ENCODE measurements around the gene PAQR7.
"Not testable (repeated sequence)": the region's sequence is repeated elsewhere in the genome, so short reads cannot be mapped to it uniquely, and the experiment has no call there.

Gene PAQR7

DNA sequence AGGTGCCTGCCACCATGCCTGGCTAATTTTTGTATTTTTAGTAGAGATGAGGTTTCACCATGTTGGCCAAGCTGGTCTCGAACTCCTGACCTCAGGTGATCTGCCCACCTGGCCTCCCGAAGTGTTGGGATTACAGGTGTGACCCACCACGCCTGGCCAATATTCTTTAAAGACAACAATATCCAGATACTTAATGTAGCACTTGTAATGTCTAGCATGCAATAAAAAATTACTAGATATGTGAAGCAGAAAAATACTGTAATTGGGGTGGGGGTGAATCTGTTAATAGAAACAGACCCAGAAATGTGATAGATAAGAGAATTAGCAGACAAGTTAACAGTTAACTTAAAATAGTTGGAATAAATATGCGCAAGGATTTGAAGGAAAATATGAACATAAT lies 35.7 kb downstream of the PAQR7 start:
- not testable (repeated sequence) for DNase-seq

DNA sequence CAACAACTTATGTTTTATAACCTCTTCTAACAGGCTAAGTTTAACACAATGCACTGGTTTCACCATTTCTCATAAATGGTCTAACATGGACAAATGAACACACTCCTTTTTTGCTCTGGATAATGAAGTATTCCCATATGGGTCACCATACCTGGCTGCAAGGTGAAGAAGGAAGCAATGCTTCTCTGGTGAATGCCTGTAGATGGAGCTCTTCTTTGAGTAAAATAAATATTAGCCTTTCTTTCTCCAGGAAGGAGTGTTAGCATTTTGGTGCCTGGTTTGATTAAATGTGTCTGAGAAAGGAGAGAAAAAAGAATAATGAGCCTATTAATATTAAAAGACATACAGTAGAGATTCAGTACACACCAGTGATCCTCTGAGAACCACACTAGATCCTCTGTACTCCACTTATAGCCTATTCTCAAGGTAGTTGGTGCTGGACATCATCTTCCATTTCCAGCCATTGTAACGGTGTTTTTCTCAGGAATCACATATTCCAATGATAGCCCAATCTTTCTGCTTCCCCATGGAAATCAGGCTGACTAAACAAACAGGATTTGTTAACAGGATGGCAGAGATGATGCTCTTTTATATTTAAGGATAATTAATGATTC lies 38.1 kb downstream of the PAQR7 start:
- no peak for DNase-seq

DNA sequence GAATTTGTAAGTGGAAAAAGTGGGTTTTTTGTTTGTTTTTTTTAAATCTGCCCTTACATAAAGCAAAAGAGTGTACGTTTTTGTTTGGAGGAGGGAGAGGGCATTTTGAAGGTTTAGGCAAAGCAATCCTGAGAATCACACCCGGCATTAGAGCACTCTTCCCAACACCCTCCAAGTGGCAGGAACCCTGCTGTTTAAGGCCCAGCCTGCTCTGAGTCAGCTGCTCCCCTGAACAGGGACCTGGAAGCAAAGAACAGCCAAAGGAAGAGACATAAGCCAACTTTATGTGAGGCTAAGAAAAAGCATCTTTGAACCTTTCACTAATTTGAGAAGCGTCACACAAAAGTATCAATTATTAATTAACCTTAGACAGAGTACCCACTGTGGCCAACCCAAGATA lies 38.8 kb downstream of the PAQR7 start:
- no peak for DNase-seq

DNA sequence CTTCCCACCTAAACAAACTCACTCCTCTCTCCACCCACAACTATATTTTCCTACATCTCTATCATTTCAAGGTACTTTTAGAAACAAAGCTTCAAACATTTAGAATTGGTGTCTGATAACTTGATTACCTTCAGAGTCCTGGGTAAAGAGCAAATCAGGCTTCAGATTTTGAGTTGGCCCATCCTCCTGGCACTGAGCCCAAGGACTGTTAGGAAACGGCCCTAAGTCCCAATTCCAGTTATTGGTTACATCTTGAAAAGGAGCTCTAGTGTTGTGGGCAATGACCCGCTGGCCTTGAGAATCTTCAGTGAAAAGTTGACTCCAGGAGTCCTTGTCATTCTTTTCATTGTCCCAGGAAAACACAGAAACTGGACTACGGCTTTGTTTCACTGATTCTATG lies 40.6 kb downstream of the PAQR7 start:
- no peak for DNase-seq

DNA sequence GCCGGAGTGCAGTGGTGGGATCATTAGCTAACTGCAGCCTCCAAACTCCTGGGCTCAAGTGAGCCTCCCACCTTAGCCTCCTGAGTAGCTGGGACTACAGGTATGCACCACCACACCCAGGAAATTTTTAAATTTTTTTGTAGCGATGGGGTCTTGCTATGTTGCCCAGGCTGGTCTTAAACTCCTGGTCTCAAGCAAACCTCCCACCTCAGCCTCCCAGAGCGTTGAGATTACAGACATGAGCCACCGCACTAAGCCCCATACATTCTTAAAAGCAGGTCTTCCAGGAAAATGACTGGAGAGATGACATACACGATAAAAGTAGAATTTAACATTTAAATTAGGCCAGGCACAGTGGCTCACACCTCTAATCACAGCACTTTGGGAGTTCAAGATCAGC lies 42.4 kb downstream of the PAQR7 start:
- DNase-seq: no peak

DNA sequence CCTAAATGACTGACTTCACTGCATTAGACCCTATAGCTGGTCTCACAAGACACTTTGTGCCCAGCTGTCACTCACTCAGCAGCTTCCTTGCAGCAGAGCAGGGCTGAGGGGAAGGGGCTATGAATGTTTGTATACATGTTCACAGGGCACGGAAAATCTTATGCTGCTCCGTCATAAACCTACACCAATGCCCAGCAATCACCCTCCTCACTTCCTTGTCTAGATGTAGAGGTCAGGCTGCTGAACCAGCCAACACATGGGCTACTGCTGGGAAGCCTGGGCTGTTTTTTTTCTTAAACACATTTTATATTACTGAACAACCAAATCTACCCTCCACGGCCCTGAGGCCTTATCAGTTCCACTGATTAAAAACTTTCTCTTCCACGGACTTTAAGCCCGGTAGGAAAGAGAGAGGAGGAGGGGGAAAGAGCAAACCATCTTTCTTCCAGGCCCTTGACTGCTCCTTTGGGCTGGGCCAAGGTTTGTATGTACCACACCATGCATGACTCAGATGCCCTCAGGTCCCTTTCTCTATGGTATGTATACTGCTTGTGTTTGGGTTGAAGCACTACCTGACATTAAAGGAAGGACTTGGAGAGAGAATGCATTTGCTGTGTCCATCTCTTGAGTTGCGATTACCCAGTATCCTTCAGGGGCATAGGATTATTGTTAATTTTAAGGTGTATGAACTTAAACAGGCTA lies 43.0 kb downstream of the PAQR7 start:
- no peak for DNase-seq

DNA sequence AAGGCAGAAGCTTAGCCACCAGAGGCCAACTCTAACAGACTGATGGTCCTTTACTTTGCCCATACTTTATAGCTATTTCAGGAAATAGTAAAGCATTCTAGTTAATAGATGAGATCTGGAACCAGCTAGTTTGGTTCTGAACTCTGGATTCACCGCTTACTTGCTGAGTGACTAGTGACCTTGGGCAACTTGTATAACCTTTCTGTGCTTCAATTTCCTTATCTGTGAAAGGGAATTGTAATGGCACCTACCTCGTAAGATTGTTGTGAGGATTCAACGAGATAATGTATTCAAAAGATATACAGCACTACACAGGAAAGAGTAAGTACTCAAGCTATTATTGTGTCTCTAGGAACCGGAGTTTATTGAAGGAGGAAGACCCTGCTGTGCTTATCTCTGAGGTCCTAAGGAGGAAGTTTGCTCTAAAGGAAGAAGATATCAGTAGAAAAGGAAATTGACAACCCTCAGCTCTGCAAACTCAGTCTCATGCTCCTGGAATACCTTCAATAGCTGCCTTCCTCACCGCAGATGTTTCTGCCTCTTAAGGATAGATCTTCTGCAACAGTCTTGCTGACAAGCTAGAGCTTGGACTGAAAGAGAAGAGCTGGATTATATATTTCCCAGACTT lies 43.8 kb downstream of the PAQR7 start:
- DNase-seq: peak; percentile 67

DNA sequence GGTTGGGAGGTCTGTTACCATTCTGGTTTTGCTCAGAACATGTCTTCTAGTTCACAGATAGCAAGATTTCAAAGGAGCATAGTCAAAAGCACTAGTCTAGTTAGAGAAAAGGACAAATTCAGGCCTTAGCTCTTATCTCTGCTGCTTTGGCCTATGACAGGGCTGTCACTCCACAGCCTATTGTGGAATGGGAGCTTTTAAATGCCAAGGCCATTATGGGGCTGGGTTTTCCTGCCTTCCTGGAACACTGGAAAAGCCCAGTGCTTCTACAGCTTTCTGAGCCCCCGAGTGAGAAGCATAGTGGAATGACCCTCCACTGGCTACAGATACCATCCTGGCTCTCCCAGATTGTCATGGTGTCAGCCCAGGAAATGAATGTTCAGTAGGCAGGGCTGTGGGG lies 46.5 kb downstream of the PAQR7 start:
- DNase-seq: no peak

DNA sequence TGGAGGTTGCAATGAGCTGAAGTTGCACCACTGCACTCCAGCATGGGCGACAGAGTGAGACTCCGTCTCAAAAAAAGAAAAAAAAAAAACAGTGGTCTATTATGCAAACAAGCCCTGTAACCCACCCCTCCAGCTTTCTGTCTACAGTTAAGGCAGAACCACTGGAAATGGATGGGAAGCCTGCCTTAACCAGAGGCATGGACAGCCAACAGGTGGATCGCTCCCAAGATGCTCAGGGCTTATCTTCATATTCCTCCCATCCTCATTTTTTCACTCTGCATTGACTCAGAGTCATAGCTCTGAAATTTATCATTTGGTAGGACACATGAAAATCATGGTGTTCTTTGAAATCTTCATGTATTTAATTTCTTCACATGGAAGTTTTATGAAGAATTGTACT lies 47.0 kb downstream of the PAQR7 start:
- DNase-seq: no peak

DNA sequence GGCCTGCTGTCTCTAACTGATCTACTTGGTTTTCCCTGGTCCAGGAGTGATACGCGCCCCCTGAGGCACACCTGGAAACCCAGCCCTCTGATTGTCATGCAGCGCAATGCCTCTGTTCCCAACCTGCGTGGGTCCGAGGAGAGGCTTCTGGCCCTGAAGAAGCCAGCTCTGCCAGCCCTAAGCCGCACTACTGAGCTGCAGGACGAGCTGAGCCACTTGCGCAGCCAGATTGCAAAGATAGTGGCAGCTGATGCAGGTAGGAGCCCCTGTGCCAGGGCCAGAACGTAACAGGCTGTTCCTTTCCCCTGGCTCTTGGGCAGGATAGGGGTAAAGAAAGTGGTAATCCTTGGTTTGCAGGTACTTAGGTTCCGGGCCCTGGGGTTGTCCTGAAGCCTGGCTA lies 48.9 kb downstream of the PAQR7 start:
- DNase-seq: no peak

DNA sequence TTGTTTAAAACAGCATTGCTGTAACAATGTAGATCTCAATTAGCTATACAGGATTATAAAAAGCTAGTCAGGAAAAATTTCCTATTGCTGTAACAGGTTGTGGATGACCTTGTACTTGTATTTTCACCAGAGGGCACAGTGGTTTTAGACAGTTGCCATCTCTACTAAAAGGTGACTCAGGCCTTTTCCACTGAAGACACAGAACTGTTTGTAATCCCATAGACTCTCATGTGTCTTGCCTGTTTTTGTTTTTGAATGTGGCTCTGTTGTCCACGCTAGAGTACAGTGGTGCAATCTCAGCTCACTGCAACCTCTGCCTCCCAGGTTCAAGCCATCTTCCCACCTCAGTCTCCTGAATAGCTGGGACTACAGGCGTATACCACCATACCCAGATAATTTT lies 49.9 kb downstream of the PAQR7 start:
- DNase-seq: peak; percentile 35

DNA sequence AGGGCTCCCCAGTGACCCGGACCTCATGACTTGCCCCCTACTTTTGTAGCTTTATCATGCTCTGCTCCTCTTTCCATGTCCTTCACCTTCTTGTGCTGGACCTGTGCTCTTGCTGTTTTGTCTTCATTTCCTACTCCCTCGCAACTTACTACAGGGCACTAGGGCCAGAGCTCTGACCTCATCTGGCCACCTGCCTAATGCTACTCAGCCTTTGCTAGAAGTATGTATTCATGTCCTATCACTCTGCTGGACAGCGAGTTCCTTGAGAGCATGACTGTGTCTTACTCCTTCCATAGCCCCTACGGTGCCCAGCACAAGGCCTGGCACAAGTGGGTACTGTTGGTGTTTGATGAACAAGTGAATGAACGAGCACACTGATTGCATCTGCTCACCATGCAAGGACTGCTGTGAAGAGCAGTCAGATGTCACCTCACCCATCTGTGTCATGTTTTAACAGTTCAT lies 53.8 kb downstream of the PAQR7 start:
- DNase-seq: no peak

DNA sequence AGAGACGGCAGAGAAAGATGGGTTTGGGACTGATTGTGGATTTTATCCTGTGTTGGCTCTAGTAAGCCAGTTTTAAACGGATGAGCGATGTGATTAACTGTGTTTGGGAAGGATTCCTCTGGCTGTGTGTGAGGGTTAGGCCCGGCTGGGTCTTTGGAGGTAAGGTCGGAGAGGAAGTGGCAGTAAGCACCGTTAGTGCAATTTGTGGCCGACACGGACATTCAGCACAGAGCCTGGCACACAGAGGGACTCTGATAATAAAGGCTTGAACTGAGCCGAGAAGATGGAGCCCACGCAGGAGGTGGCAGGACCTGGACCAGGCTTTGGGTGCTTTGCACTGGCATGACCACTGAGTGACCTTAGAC lies 54.4 kb downstream of the PAQR7 start:
- DNase-seq: peak; percentile 55

DNA sequence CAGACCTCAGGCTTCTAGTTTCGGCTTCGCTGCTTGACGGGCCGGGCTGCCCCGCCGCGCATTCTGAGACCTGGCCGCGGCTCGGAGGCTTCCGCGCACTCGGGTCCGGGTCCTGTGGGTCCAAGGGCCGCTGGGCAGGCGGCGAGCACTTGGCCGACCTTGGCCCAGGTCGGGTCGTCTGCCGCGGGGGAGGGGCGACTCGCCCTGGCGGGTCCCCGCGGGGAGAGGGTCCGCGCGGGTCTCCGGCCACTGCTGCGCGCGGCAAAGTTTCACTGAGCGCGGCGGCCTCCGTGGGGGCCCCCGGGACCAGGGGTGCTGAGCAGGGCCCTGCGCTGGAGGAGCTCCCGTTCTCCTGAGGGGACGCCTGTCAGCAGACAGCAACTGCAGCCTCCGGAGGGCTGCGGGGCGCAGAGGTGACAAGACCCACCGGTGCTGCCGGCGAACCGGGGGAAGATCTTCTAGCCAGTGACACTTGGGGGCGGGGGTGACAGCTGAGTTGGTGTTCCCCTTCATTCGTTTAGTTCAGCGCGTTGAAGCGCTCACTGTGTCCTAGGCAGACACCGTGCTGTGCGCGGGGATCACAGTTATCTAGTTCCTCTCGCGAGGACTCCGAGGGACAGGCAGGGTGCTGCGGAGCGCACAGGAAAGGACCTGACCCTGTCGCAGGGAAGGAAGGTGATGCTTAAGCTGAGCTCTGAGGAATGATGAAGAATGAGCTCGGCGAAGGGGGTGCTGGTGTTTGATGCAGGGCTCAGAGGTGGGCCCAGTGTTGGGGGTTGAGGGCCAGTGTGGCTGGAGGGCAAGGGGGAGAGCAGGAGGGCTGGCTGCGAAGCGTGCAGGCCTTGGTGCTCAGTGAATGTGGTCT lies 55.0 kb downstream of the PAQR7 start:
- peak; percentile 74 for DNase-seq

DNA sequence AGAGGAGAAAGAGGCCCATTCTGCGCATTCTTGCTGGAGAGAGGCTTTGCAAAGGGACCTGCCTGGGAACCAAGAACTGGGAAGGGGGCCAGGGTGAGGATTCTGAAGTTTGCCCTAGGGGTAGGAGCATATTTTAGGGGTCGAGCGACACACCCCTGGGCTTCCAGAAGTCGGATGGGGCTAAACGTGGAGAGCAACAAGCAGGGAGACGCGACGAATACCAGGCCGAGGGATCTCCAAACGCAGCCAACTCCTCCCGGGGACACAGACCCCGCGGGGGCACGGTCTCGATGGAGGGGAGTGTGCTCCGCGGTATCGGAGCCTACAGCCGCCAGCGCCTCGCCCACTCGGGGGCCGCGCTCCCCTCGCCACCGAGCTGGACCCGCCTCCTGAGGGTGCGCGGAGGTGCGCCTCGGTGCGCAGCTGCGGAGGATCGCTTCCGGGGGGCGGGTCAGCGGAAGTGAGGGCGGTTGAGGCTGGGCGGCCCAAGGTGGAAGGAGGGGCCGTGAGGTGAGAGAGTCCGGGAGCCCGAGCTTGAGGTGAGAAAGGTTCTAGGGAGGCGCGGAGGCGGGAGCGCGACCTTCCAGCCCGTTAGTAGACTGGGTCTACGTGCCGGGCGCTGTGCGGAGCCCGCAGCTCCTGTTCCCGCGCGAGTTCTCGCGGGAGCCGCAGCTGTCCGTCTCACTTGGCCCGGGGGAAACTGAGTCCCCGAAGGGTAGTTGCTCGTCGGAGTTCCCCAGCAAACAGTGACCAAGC lies 55.8 kb downstream of the PAQR7 start, which contains the start of gene MTFR1L:
TSS of gene MTFR1L (plus strand) at position 464 of the 756 bp plus-strand sequence. CDS start 3,151 bp downstream, outside the sequence.
- peak; percentile 87 for DNase-seq

DNA sequence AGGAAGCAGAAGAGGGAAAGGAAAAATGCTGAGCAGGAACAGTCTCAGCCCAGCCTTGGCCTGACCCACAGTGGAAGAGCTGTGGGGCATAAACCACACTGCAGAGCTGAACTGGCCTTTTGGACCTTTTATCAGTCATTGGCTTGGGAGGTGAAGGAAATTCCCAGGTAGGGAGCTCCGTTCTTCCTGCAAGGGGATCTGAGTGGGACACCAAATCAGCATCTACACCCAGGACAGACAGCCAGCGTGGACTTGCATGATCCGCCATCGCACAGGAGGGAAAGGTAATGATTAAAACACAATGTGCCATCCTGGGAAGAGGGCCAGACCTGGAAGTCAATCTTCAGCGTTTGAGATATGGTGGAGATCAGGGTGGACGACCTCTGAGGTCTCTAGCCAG lies 56.9 kb downstream of the PAQR7 start:
- DNase-seq: no peak

DNA sequence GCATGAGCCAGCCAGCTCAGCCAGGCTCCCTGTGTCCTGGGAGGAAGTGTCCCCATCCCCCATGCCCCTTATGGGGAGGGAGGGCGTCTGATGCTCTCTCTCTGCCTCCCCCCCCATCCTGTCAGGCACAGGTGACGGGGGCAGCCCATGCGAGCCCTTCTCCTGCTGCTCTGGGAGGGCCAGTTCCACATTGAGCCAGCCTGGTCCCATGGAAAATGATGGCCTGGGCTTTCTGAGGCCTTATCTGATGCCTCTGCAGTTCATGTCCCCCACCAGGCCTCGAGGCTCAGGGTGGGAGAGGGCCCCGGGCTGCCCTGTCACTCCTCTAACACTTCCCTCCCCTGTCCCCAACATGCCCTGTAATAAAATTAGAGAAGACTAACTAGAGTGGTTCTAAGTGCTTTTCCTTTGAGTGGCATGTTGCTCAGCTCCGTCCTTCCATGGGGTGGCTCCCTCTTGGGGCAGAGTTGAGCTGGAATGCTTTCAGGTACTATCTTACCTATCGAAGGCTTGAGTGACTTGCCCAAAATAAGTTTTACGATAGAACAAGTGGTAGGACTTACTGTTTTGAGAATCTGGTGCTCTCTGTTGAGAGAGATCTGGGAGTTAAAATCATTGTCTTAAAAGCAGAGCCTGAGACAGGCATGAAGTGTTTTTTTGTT lies 57.5 kb downstream of the PAQR7 start:
- peak; percentile 27 for DNase-seq

DNA sequence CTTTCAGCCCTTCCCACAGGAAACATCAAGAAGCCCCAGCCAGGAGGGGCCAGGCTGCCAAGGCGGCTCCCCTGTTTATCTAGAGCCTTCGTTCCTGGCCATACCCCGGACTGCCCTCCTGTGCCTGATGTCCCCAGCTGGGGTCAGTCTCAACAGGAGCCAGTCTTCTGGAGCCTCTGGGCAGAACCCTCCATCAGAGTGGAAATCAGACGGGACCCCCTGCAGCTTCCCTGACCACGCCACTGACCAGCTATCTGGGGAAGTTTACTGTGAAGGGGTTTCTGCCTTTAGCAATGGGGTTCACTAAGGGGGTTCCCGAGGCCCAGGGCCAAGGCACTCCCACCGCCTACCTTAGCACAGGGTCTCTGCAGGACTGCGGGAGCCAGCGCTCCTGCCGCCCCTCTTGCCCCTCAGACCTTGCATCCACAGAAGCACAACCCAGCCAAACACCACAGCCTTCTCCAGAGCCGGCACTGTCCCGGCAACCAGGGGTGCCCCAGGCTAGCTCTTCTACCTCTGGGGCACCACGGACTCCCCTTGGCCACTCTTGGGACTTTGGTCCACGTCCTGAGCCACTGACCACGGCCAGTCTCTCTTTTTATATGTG lies 59.3 kb downstream of the PAQR7 start:
- DNase-seq: no peak

DNA sequence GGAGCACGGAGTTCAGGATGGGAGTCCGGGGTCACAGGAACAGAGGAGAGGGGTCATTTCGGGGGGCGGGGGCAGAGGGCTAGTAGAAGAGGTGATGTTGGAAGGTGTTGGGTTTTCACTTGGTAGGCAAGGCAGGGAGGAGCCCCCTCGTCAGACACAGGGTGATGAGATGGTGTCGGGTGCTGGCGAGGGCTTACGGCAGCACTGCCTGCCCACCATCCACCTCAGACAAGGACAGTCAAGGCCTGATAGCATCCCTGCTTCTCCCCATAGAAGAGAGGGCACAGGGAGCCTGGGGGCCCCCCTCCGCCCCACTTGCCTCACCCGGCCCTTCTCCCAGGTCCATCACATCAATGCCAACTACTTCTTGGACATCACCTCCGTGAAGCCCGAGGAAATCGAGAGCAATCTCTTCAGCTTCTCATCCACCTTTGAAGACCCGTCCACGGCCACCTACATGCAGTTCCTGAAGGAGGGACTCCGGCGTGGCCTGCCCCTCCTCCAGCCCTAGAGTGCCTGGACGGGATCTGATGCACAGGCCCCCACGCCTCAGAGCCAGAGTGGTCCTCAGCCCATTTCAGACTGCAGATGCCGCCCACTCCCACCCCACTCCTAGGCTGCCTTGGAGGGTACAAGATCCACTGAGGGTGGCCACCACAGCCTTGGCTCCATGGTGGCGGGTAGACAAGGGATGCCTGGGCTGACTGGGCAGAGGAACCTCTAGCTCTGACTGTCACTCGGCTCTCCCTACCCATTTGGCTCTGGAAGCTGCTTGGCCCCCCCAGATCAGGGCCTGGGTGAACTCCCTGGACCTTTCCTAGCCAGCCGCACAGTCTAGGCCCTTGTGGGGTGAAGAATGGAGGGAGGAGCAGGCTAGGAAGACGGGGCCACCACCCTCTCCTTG lies 60.0 kb downstream of the PAQR7 start:
- no peak for DNase-seq

DNA sequence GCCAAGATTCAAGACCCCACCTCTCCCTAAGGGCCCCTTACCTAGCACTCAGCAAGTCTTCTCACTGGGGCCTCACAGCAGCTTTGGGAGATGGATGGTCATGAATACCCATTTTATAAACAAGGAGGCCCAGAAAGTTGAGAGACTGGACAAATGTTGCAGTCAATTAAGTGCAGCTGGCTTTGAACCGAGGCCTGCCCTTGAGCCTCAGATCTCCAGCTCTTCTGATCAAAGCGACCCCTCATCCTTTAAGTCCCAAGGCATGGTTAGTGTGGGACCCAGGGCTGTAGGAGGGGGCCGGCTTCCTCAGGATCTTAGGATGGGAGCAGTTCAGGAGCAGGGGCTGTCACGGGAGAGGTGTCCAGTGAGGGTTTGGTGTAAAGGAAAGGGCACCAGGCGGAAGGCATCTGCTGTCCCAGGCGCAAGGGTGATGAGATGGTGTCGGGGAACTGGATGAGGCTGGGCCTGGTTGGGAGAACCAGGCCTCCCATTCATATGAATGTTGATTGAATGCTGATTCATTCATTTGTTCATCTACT lies 60.9 kb downstream of the PAQR7 start:
- no peak for DNase-seq
